GM13977 (cell line): ENCODE results near the gene TEX22.

ENCODE experiments used
- DNase-seq: peaks from one replicate; pipeline ENCODE4 v3.0.0; 2012; ENCODE audit warnings: low spot score
- in situ Hi-C: fragments of 300-500 bp; cut with MboI; formaldehyde crosslinking; loops from one replicate; pipeline ENCODE4 v1.12.0; 2022; ENCODE audit warnings: low sequenced_read_pairs, low pct_unique_long_range_greater_than_20kb, mixed read lengths, inconsistent platforms; ENCODE audit not compliant: unreplicated experiment
- TF ChIP-seq, protein P1 (sequence below): IDR thresholded peaks from 2 replicates; pipeline ENCODE4 v1.5.1; 2012; ENCODE audit warnings: mild to moderate bottlenecking, control low read depth; ENCODE audit not compliant: insufficient read depth; ENCODE audit errors: extremely low read depth, missing control alignments

Gene TEX22

DNA sequence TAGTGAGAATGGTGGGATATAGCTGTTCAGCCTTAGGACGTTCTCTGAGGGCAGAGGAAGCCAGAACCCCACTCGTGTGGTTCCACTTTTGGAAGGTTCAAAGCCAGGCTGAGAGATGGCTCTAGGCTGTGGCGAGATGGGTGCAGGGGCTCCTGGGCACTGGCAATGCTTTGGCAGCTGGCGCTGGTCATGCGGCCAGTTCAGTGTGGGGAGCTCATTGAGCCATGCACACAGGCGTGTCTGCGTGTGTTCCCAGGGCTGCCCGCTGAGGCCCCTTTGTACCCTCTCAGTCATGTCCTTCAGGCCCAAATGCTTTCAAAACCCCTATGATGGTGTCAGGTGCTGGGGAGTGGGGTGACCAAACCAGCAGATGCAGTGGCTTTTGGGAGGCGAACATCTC, 1.7 kb downstream of the TEX22 start:
- TF ChIP-seq, protein P1, sequence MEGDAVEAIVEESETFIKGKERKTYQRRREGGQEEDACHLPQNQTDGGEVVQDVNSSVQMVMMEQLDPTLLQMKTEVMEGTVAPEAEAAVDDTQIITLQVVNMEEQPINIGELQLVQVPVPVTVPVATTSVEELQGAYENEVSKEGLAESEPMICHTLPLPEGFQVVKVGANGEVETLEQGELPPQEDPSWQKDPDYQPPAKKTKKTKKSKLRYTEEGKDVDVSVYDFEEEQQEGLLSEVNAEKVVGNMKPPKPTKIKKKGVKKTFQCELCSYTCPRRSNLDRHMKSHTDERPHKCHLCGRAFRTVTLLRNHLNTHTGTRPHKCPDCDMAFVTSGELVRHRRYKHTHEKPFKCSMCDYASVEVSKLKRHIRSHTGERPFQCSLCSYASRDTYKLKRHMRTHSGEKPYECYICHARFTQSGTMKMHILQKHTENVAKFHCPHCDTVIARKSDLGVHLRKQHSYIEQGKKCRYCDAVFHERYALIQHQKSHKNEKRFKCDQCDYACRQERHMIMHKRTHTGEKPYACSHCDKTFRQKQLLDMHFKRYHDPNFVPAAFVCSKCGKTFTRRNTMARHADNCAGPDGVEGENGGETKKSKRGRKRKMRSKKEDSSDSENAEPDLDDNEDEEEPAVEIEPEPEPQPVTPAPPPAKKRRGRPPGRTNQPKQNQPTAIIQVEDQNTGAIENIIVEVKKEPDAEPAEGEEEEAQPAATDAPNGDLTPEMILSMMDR = no peak
- no peak for DNase-seq
- in situ Hi-C loops = no loop called here

DNA sequence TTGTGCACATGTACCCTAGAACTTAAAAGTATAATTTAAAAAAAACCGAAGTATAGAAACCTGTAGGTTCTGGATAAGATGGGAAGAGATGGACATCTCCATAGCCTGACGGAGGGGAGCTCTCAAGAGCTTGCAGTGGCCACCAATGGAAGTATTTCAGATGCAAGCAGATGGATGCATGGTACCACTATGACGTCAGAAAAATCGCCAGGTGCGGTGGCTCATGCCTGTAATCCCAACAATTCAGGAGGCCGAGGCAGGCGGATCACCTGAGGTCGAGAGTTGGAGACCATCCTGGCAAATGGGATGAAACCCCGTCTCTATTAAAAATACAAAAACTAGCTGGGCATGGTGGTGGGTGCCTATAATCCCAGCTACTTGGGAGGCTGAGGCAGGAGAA, 3.4 kb downstream of the TEX22 start:
- TF ChIP-seq, protein P1 = no peak
- in situ Hi-C loops = no loop called here
- no peak for DNase-seq

DNA sequence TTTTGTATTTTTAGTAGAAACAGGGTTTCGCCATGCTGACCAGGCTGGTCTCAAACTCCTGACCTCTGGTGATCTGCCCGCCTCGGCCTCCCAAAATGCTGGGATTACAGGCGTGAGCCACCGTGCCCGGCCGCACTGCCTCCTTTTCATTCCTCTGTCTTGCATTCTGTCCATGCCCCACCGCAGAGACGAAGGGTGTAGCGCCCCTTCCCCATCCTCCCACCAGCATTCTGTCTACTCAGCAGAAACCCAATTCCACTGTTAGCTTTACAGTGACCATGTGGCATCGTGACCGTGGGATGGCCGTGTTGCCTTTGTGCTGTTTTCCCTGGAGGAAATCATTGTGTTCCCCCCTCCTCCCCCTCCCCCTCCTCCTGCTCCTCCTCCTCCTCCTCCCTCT, 10.3 kb downstream of the TEX22 start:
- TF ChIP-seq, protein P1 = no peak
- no peak for DNase-seq
- in situ Hi-C loops = no loop called here

DNA sequence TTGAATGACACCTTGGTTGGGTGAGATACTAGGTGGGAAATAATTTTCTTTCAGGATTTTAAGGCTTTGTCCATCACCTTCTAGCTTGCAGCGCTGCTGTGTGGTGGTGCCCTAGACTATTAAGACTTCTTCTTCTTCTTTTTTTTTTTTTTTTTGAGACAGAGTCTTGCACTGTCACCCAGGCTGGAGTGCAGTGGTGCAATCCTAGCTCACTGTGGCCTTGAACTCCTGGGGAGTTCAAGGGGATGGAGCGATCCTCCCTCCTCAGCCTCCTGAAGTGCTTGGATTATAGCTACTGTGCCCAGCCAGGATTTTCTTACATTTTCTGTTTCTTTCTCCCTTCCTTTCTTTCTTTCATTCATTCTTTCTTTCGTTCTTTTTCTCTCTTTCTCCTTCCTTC, 11.0 kb downstream of the TEX22 start:
- no peak for DNase-seq
- in situ Hi-C loops = no loop called here
- TF ChIP-seq, protein P1 = no peak

DNA sequence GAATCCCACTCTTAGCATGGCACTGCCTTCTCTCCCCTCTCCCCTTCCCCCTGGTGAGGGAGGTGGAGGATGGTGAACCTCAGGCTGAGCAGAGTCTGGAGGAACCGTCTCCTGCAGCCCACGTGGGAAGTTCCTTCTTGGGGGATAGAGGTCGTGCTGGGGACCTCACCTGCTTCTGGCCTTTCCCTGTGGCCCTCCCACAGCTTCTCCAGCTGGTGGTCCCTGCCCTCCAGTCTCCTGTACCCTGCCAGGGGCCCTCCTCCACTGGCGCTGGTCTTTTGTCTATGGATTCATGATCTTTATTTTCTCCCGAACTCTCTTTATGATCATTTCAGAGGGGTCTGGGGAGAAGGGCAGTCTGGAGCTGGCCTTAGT, 12.3 kb downstream of the TEX22 start:
- DNase-seq = no peak
- in situ Hi-C loops = no loop called here
- TF ChIP-seq, protein P1 = no peak

DNA sequence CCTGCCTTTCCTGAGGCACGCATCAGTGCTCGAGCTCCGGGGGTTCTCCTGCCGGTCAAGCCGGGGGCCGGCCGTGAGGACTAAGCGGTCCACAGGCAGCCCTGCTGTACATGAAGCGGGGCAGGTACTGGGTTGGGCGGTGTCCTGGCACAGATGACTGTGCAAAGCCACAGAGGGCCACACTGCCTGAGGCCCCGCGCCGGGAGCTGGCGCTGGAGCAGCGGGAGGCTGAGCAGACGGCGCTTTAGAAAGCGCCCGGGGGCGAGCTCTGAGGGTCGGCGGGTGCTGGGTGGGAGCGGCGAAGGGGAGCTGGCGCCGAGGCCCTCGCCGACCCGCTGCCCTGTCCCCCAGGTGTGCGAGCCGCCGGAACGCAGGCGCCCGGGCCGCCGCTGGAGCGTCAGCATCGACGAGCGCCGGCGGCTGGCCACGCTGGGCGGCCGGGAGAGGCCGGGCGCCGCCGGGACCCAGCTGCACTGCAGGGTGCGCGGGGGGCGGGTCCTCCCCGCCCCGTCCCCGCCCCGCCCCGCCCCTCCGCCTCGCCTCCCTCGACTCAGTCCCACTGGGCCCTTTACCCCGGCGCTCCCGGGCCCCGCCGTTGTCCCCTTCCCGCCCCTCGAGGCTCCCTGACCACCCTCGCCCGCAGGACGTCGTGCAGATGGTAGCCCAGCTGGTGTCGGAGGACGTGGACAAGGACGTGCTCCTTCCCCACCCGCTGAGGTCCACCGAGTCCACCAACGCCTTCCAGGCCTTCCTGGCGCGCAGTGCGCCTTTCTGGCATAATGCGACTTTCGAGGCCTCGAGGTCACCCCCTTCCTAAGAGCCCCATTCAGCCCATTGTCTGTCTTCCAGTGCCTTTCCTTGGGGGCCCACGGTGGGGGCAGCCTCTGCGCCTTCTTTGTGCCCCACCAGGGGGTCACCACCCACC, 12.9 kb downstream of the TEX22 start:
- TF ChIP-seq, protein P1 = no peak
- in situ Hi-C loops = no loop called here
- peak; percentile 91 for DNase-seq
